ENCODE measurements around the gene DHRS3. TPM values are rescaled to one million over a fixed set of nuclear protein-coding genes. Genes with fewer than 3 reads are reported as not detected.

DHRS3 gene
- total RNA-seq, 1 experiment from 2014 or later, result 239 TPM

GRCh38 chr1:12551584-12551983, 66.4 kb downstream of the DHRS3 start:
- H3K4me3 Mint-ChIP-seq (ENCODE audit: low read depth, unreplicated experiment), result no peak overlapping the region
- TF ChIP-seq, protein P1, sequence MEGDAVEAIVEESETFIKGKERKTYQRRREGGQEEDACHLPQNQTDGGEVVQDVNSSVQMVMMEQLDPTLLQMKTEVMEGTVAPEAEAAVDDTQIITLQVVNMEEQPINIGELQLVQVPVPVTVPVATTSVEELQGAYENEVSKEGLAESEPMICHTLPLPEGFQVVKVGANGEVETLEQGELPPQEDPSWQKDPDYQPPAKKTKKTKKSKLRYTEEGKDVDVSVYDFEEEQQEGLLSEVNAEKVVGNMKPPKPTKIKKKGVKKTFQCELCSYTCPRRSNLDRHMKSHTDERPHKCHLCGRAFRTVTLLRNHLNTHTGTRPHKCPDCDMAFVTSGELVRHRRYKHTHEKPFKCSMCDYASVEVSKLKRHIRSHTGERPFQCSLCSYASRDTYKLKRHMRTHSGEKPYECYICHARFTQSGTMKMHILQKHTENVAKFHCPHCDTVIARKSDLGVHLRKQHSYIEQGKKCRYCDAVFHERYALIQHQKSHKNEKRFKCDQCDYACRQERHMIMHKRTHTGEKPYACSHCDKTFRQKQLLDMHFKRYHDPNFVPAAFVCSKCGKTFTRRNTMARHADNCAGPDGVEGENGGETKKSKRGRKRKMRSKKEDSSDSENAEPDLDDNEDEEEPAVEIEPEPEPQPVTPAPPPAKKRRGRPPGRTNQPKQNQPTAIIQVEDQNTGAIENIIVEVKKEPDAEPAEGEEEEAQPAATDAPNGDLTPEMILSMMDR (IDR thresholded peaks at IDR 0.05; ENCODE audit: unreplicated experiment), result no peak
- no peaks in the 10 kb centered on the region for H3K27me3 Mint-ChIP-seq (ENCODE audit: unreplicated experiment)
- no TSS peak for BruUV-seq (replicated peaks)
- H3K27ac Mint-ChIP-seq (ENCODE audit: unreplicated experiment), result no peak overlapping the region
- CTCF ChIA-PET, result interaction anchor here (0.7 kb wide), 1 partner anchor 64 kb away, joined by 5 read pairs; no protein-coding TSS in a partner anchor
- no peak for DNase-seq
- peaks cover 23% of the 10 kb centered on the region for H3K4me1 Mint-ChIP-seq (ENCODE audit: low read depth, unreplicated experiment)
- intact Hi-C loops (cut with micrococcal nuclease; ENCODE audit: unreplicated experiment), result no loop called here
- no peaks in the 10 kb centered on the region for H3K9me3 Mint-ChIP-seq (ENCODE audit: low read depth, unreplicated experiment)
- peaks cover 23% of the 10 kb centered on the region for H3K36me3 Mint-ChIP-seq (ENCODE audit: insufficient read depth, unreplicated experiment)

DNA sequence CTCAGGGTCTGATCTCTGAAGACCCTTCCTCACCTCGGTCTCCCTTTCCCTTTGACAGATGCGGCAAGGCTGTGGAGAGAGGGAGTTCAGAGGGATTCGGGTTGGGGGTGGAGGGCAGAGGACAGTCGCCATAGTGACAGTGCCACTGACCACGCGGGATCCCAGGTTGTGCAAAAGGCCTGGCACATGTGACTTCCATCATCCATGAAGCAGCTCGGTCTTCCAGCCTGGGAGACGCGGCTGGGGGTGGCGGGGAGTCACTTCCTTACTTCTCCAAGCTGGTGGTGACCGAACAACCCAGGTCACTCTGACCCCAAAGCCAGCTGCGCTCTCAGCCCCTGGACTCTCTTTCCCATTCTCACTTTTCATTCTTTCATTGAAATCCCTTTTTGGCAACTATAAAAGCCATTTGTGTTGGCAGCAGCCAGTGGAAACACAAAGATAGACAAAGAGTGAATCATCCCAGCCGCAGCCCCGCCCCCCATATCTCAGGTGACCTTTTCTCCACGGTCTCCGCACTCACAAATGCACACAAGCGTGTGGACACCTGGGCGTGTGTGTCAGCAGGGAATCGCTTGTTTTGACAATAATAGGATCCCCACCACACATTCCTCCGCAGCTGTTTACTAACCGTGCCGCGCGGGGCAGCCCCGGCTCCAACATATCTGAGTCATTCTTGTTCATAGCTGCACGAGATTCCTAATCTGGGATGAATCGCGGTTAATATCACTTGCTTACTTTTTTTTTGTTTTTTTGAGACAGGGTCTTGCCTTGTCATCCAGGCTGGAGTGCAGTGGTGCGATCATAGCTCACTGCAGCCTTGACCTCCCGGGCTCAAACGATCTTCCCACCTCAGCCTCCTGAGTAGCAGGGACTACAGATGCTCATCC, 68.3 kb downstream of the DHRS3 start:
- DNase-seq, result peak; percentile 86
- intact Hi-C loops (cut with micrococcal nuclease; ENCODE audit: unreplicated experiment), result loop anchor here (10.0 kb wide), 2 partner anchors 165 to 235 kb away; no protein-coding TSS in a partner anchor
- no peaks in the 10 kb centered on the region for H3K27me3 Mint-ChIP-seq (ENCODE audit: unreplicated experiment)
- TF ChIP-seq, protein P1 (IDR thresholded peaks at IDR 0.05; ENCODE audit: unreplicated experiment), result no peak
- peak overlapping the region; percentile 37 for H3K4me3 Mint-ChIP-seq (ENCODE audit: low read depth, unreplicated experiment)
- peak overlapping the region; percentile 94 for H3K27ac Mint-ChIP-seq (ENCODE audit: unreplicated experiment)
- no TSS peak for BruUV-seq (replicated peaks)
- no peaks in the 10 kb centered on the region for H3K9me3 Mint-ChIP-seq (ENCODE audit: low read depth, unreplicated experiment)
- H3K4me1 Mint-ChIP-seq (ENCODE audit: low read depth, unreplicated experiment), result peaks cover 25% of the 10 kb centered on the region
- H3K36me3 Mint-ChIP-seq (ENCODE audit: insufficient read depth, unreplicated experiment), result peaks cover 28% of the 10 kb centered on the region
- CTCF ChIA-PET, result interaction anchor here (0.9 kb wide), 1 partner anchor 71 kb away, joined by 3 read pairs; no protein-coding TSS in a partner anchor

DNA sequence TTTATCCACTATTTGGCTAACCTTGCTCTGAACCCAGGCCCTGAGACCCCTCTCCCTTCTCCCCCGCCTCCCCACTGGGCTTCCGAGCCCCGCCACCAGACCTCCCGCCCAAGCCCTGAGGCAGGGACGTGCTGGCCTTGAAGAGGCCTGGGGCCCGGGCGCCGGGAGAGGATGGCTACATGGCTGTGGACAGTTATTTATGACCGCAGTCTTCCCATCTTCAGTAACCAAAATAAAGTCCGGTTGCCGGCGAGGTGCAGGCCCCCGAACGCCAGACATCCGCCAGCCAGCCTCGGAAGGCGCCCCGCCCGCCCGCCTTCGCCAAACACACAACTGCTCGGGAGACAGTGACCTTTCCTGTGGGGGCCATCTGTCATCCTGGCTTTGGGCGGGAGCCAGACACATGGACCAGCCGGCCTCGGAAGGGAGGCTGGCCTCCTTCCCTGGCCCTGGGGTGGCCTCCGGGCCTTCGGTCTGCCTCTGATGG, 69.0 kb downstream of the DHRS3 start:
- peak overlapping the region; percentile 94 for H3K27ac Mint-ChIP-seq (ENCODE audit: unreplicated experiment)
- no peaks in the 10 kb centered on the region for H3K9me3 Mint-ChIP-seq (ENCODE audit: low read depth, unreplicated experiment)
- no TSS peak for BruUV-seq (replicated peaks)
- CTCF ChIA-PET, result interaction anchor here (0.9 kb wide), 1 partner anchor 71 kb away, joined by 3 read pairs; no protein-coding TSS in a partner anchor
- intact Hi-C loops (cut with micrococcal nuclease; ENCODE audit: unreplicated experiment), result loop anchor here (10.0 kb wide), 2 partner anchors 164 to 234 kb away; no protein-coding TSS in a partner anchor
- peak overlapping the region; percentile 37 for H3K4me3 Mint-ChIP-seq (ENCODE audit: low read depth, unreplicated experiment)
- H3K36me3 Mint-ChIP-seq (ENCODE audit: insufficient read depth, unreplicated experiment), result peaks cover 33% of the 10 kb centered on the region
- no peaks in the 10 kb centered on the region for H3K27me3 Mint-ChIP-seq (ENCODE audit: unreplicated experiment)
- TF ChIP-seq, protein P1 (IDR thresholded peaks at IDR 0.05; ENCODE audit: unreplicated experiment), result no peak
- no peak for DNase-seq
- H3K4me1 Mint-ChIP-seq (ENCODE audit: low read depth, unreplicated experiment), result peaks cover 31% of the 10 kb centered on the region

- no peak overlapping the region for H3K27ac Mint-ChIP-seq (ENCODE audit: unreplicated experiment)
- CTCF ChIA-PET, result no interaction called here
- intact Hi-C loops (cut with micrococcal nuclease; ENCODE audit: unreplicated experiment), result loop anchor here (10.0 kb wide), 2 partner anchors 164 to 234 kb away; no protein-coding TSS in a partner anchor
- DNase-seq, result no peak
- peaks cover 33% of the 10 kb centered on the region for H3K36me3 Mint-ChIP-seq (ENCODE audit: insufficient read depth, unreplicated experiment)
- H3K9me3 Mint-ChIP-seq (ENCODE audit: low read depth, unreplicated experiment), result no peaks in the 10 kb centered on the region
- H3K4me3 Mint-ChIP-seq (ENCODE audit: low read depth, unreplicated experiment), result no peak overlapping the region
- peaks cover 37% of the 10 kb centered on the region for H3K4me1 Mint-ChIP-seq (ENCODE audit: low read depth, unreplicated experiment)
- H3K27me3 Mint-ChIP-seq (ENCODE audit: unreplicated experiment), result no peaks in the 10 kb centered on the region
- TF ChIP-seq, protein P1 (IDR thresholded peaks at IDR 0.05; ENCODE audit: unreplicated experiment), result no peak
- no TSS peak for BruUV-seq (replicated peaks)
These were observed 69.6 kb downstream of the DHRS3 start for GRCh38 chr1:12548279-12548972.
